DND-41 (cell line): ENCODE results near the gene TDRD1.

ENCODE experiments used
- ATAC-seq: fragments of 200-7000 bp; cut with Tn5 transposase; 3 replicates; pipeline ENCODE4 v1.9.1; 2021; ENCODE audit warnings: low read depth; ENCODE audit not compliant: insufficient read depth
- DNase-seq: peaks from one replicate; pipeline ENCODE4 v3.0.0-alpha.2; 2020
- H2AFZ ChIP-seq: 2 replicates; pipeline ENCODE4 v1.6.0; 2012; ENCODE audit warnings: low read depth, low read length
- H3K27ac ChIP-seq: 2 replicates; pipeline ENCODE4 v1.5.1; 2012; ENCODE audit warnings: low read length, inconsistent platforms
- H3K27me3 ChIP-seq: fragments of 200-600 bp; sonication (generic); 2 replicates; pipeline ENCODE4 v1.6.0; 2012; ENCODE audit warnings: low read length, mild to moderate bottlenecking, inconsistent platforms; ENCODE audit not compliant: insufficient read depth, poor library complexity
- H3K36me3 ChIP-seq: 2 replicates; pipeline ENCODE4 v1.5.1; 2012; ENCODE audit warnings: low read length, inconsistent platforms; ENCODE audit not compliant: insufficient read depth
- H3K4me1 ChIP-seq: 2 replicates; pipeline ENCODE4 v1.5.1; 2012; ENCODE audit warnings: mild to moderate bottlenecking, low read length; ENCODE audit not compliant: insufficient read depth
- H3K4me2 ChIP-seq: 2 replicates; pipeline ENCODE4 v1.6.0; 2012; ENCODE audit warnings: mild to moderate bottlenecking, moderate library complexity, low read length, inconsistent platforms; ENCODE audit not compliant: insufficient read depth
- H3K4me3 ChIP-seq, 2 experiments: fragments of 200-600 bp in 1 of 2; shearing (Covaris generic) in 1 of 2; 2 replicates each; pipeline ENCODE4 v1.5.1; 2012 to 2016; ENCODE audit warnings: inconsistent platforms in 2 of 2, low read length in 2 of 2, mild to moderate bottlenecking in 2 of 2, low read depth in 1 of 2, moderate library complexity in 1 of 2
- H3K79me2 ChIP-seq: 2 replicates; pipeline ENCODE4 v1.6.0; 2012; ENCODE audit warnings: low read length, inconsistent platforms; ENCODE audit not compliant: insufficient read depth
- H3K9ac ChIP-seq: 2 replicates; pipeline ENCODE4 v1.6.0; 2012; ENCODE audit warnings: low read depth, mild to moderate bottlenecking, inconsistent platforms, low read length, moderate library complexity
- H3K9me3 ChIP-seq: 2 replicates; pipeline ENCODE4 v1.5.1; 2012; ENCODE audit warnings: low read length, moderate library complexity, mild to moderate bottlenecking, inconsistent platforms; ENCODE audit not compliant: insufficient read depth, severe bottlenecking
- H4K20me1 ChIP-seq: 2 replicates; pipeline ENCODE4 v1.6.0; 2012; ENCODE audit warnings: low read length; ENCODE audit not compliant: insufficient read depth
- EZH2 ChIP-seq: IDR thresholded peaks from 3 replicates; pipeline ENCODE4 v1.6.1; 2012; ENCODE audit warnings: borderline replicate concordance, low read depth, mild to moderate bottlenecking, moderate library complexity, low read length, inconsistent platforms; ENCODE audit not compliant: severe bottlenecking
- TF ChIP-seq, protein P1 (sequence below): IDR thresholded peaks from 2 replicates; pipeline ENCODE4 v1.5.1; 2012; ENCODE audit warnings: borderline replicate concordance, low read length, moderate library complexity, mild to moderate bottlenecking; ENCODE audit not compliant: poor library complexity, severe bottlenecking; ENCODE audit errors: extremely low read depth

TDRD1 gene

GRCh38 chr10:114274616-114275453, 95.7 kb downstream of the TDRD1 start:
- Histone ChIP-seq H3K4me1 (no peaks in the 10 kb centered on the region), H3K9ac (no peak overlapping the region), H2AFZ (no peak overlapping the region), H3K4me3 (no peak overlapping the region), H3K9me3 (no peaks in the 10 kb centered on the region), H3K27me3 (peaks cover 3% of the 10 kb centered on the region), H3K36me3 (no peaks in the 10 kb centered on the region), H3K27ac (no peak overlapping the region), H3K4me2 (no peak overlapping the region), H4K20me1 (no peaks in the 10 kb centered on the region), H3K79me2 (no peaks in the 10 kb centered on the region)
- ATAC-seq: no peak
- TF ChIP-seq, protein P1, sequence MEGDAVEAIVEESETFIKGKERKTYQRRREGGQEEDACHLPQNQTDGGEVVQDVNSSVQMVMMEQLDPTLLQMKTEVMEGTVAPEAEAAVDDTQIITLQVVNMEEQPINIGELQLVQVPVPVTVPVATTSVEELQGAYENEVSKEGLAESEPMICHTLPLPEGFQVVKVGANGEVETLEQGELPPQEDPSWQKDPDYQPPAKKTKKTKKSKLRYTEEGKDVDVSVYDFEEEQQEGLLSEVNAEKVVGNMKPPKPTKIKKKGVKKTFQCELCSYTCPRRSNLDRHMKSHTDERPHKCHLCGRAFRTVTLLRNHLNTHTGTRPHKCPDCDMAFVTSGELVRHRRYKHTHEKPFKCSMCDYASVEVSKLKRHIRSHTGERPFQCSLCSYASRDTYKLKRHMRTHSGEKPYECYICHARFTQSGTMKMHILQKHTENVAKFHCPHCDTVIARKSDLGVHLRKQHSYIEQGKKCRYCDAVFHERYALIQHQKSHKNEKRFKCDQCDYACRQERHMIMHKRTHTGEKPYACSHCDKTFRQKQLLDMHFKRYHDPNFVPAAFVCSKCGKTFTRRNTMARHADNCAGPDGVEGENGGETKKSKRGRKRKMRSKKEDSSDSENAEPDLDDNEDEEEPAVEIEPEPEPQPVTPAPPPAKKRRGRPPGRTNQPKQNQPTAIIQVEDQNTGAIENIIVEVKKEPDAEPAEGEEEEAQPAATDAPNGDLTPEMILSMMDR: no peak
- TF ChIP-seq EZH2: no peak
- DNase-seq: no peak

- Histone ChIP-seq H4K20me1 (no peaks in the 10 kb centered on the region), H3K27ac (no peak overlapping the region), H2AFZ (no peak overlapping the region), H3K4me3 (no peak overlapping the region), H3K9me3 (no peaks in the 10 kb centered on the region), H3K4me2 (no peak overlapping the region), H3K4me1 (no peaks in the 10 kb centered on the region), H3K79me2 (no peaks in the 10 kb centered on the region), H3K36me3 (no peaks in the 10 kb centered on the region), H3K9ac (no peak overlapping the region), H3K27me3 (peaks cover 3% of the 10 kb centered on the region)
- no peak for DNase-seq
- TF ChIP-seq EZH2: no peak
- TF ChIP-seq, protein P1: no peak
- ATAC-seq: no peak
Measured at GRCh38 chr10:114276066-114276465, 96.9 kb downstream of the TDRD1 start.

DNA sequence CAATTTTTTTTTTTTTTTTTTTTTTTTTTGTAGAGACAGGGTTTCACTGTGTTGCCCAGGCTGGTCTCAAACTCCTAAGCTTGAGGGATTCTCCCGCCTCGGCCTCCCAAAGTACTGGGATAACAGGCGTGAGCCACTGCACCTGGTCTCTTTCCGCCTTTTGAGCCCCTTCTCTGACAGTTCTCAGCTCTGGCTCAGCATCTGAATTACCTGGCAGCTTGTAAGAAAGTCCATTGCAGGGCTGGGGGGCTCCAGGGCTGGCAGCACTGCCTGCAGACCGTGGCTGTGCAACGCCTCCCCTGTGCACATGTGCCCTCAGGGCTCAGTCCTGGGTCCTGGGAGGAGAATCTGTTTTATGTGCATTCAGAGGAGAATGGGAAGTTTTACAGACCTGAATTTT, 97.5 kb downstream of the TDRD1 start:
- no peak overlapping the region for H2AFZ ChIP-seq
- H3K9me3 ChIP-seq: no peaks in the 10 kb centered on the region
- H4K20me1 ChIP-seq: no peaks in the 10 kb centered on the region
- no peak overlapping the region for H3K27ac ChIP-seq
- no peak overlapping the region for H3K4me2 ChIP-seq
- no peak overlapping the region for H3K4me3 ChIP-seq
- H3K9ac ChIP-seq: no peak overlapping the region
- H3K4me1 ChIP-seq: no peaks in the 10 kb centered on the region
- no peaks in the 10 kb centered on the region for H3K36me3 ChIP-seq
- ATAC-seq (no peak), DNase-seq (no peak)
- TF ChIP-seq, protein P1: no peak
- no peak for TF ChIP-seq EZH2
- no peaks in the 10 kb centered on the region for H3K79me2 ChIP-seq
- H3K27me3 ChIP-seq: peaks cover 3% of the 10 kb centered on the region
